H1 (cell line): ENCODE results near the gene LDLRAP1. TPM values are rescaled to one million over a fixed set of nuclear protein-coding genes. Genes with fewer than 3 reads are reported as not detected.

ENCODE experiments used
- CTCF ChIA-PET: fragments of 300-600 bp; sonication (Branson Sonifier 250); formaldehyde crosslinking; loops from one replicate; lab custom pipeline; 2021; ENCODE audit not compliant: partially characterized antibody; lab: Charles Lee
- POLR2A ChIA-PET: fragments of 300-600 bp; sonication (Branson Sonifier 250); formaldehyde crosslinking; loops from one replicate; lab custom pipeline; 2021; ENCODE audit warnings: inconsistent platforms; ENCODE audit not compliant: partially characterized antibody; lab: Charles Lee
- DNase-seq, 2 experiments: peaks; one replicate each; pipeline versions ENCODE4 v3.0.0 to v3.0.0-alpha.2; 2010 to 2022; ENCODE audit warnings: low spot score in 2 of 2, low read depth in 1 of 2, mixed read lengths in 1 of 2
- FAIRE-seq: peaks from 2 replicates; lab custom pipeline; 2011; peaks lifted over from hg19 to GRCh38; lab: Jason Lieb, UNC
- H2AFZ ChIP-seq: 2 replicates; pipeline ENCODE4 v1.8.1; 2012; ENCODE audit warnings: low read length, inconsistent platforms
- H2AK5ac ChIP-seq: 2 replicates; pipeline ENCODE4 v1.6.1; 2013; ENCODE audit warnings: low read depth, low read length
- H2BK120ac ChIP-seq: replicated peaks from 2 replicates; pipeline ENCODE3; 2013; ENCODE audit warnings: low read depth, low read length, inconsistent platforms
- H2BK12ac ChIP-seq: 2 replicates; pipeline ENCODE4 v1.6.1; 2013; ENCODE audit warnings: low read depth, low read length
- H2BK15ac ChIP-seq: 2 replicates; pipeline ENCODE4 v1.6.1; 2013; ENCODE audit warnings: low read length
- H2BK20ac ChIP-seq: 2 replicates; pipeline ENCODE4 v1.6.1; 2013; ENCODE audit warnings: low read length
- H2BK5ac ChIP-seq: 2 replicates; pipeline ENCODE4 v1.6.1; 2013; ENCODE audit warnings: low read depth, low read length
- H3K14ac ChIP-seq: 2 replicates; pipeline ENCODE4 v1.6.1; 2013; ENCODE audit warnings: inconsistent platforms; ENCODE audit not compliant: insufficient read length
- H3K18ac ChIP-seq: 2 replicates; pipeline ENCODE4 v1.6.1; 2013; ENCODE audit warnings: low read length; ENCODE audit errors: extremely low read depth
- H3K23ac ChIP-seq: 2 replicates; pipeline ENCODE4 v1.6.1; 2013; ENCODE audit warnings: inconsistent platforms; ENCODE audit not compliant: insufficient read length
- H3K23me2 ChIP-seq: 2 replicates; pipeline ENCODE4 v1.6.1; 2013; ENCODE audit warnings: low read depth, low read length
- H3K27ac ChIP-seq: 2 replicates; pipeline ENCODE4 v1.6.1; 2011; ENCODE audit warnings: low read depth, low read length, inconsistent platforms
- H3K27me3 ChIP-seq, 4 experiments: replicated peaks in 1 of 4; 1 replicate in 1 of 4; 2 replicates in 3 of 4; pipeline versions ENCODE4 v1.6.1 to v1.8.1; 2011 to 2013; ENCODE audit warnings: low read length in 3 of 4, mild to moderate bottlenecking in 3 of 4, inconsistent platforms in 2 of 4, mixed read lengths in 2 of 4, moderate library complexity in 1 of 4; ENCODE audit not compliant: control insufficient read depth in 3 of 4, insufficient read depth in 3 of 4; ENCODE audit errors: extremely low read depth in 1 of 4
- H3K36me3 ChIP-seq, 4 experiments: 2 replicates each; pipeline versions ENCODE4 v1.6.1 to v1.8.1; 2011 to 2013; ENCODE audit warnings: mild to moderate bottlenecking in 4 of 4, low read length in 3 of 4, moderate library complexity in 2 of 4, control low read depth in 1 of 4, inconsistent platforms in 1 of 4; ENCODE audit not compliant: insufficient read depth in 4 of 4, control insufficient read depth in 2 of 4
- H3K4ac ChIP-seq: replicated peaks from 2 replicates; pipeline ENCODE3; 2013; ENCODE audit warnings: low read length, low read depth, mixed read lengths, inconsistent platforms; ENCODE audit not compliant: insufficient read length
- H3K4me1 ChIP-seq, 4 experiments: replicated peaks in 1 of 4; 1 replicate in 1 of 4; 2 replicates in 3 of 4; pipeline versions ENCODE4 v1.6.1 to v1.8.1; 2011 to 2013; ENCODE audit warnings: low read length in 3 of 4, inconsistent platforms in 2 of 4, mixed read lengths in 1 of 4; ENCODE audit not compliant: insufficient read depth in 4 of 4, control insufficient read depth in 3 of 4
- H3K4me2 ChIP-seq, 2 experiments: 2 replicates each; pipeline versions ENCODE4 v1.6.1 to v1.8.1; 2011 to 2013; ENCODE audit warnings: low read depth in 2 of 2, low read length in 2 of 2, control low read depth in 1 of 2, inconsistent platforms in 1 of 2, mild to moderate bottlenecking in 1 of 2; ENCODE audit not compliant: insufficient read depth in 1 of 2
- H3K4me3 ChIP-seq, 4 experiments: fragments of 200-600, 300-600 bp in 1 of 4; sonication (generic), shearing (Covaris generic), sonication (Bioruptor Twin) in 1 of 4; 2 replicates each; pipeline versions ENCODE4 v1.5.1 to v1.8.1; 2011 to 2016; ENCODE audit warnings: low read length in 4 of 4, low read depth in 3 of 4, control low read depth in 2 of 4, inconsistent platforms in 2 of 4, mild to moderate bottlenecking in 2 of 4, mixed read lengths in 1 of 4, moderate library complexity in 1 of 4; ENCODE audit not compliant: insufficient read depth in 2 of 4; ENCODE audit errors: extremely low read depth in 1 of 4
- H3K56ac ChIP-seq: replicated peaks from 2 replicates; pipeline ENCODE3; 2013; ENCODE audit warnings: low read depth, mild to moderate bottlenecking, mixed read lengths, low read length, inconsistent platforms; ENCODE audit not compliant: insufficient read length
- H3K79me1 ChIP-seq: 2 replicates; pipeline ENCODE4 v1.6.1; 2013; ENCODE audit warnings: low read depth, low read length, control low read depth
- H3K79me2 ChIP-seq, 2 experiments: 2 replicates each; pipeline versions ENCODE4 v1.6.1 to v1.8.1; 2012 to 2013; ENCODE audit warnings: low read length in 2 of 2, mild to moderate bottlenecking in 2 of 2, inconsistent platforms in 1 of 2; ENCODE audit not compliant: insufficient read depth in 2 of 2, control insufficient read depth in 1 of 2
- H3K9ac ChIP-seq, 4 experiments: replicated peaks in 1 of 4; 1 replicate in 1 of 4; 2 replicates in 3 of 4; pipeline versions ENCODE4 v1.6.1 to v1.8.1; 2011 to 2013; ENCODE audit warnings: low read depth in 3 of 4, low read length in 3 of 4, control low read depth in 2 of 4, mild to moderate bottlenecking in 2 of 4, moderate library complexity in 2 of 4, inconsistent platforms in 1 of 4; ENCODE audit errors: extremely low read depth in 1 of 4
- H3K9me3 ChIP-seq, 2 experiments: 2 replicates each; pipeline versions ENCODE4 v1.6.1 to v1.8.1; 2012 to 2013; ENCODE audit warnings: mild to moderate bottlenecking in 2 of 2, moderate library complexity in 2 of 2, control low read depth in 1 of 2, inconsistent platforms in 1 of 2, low read depth in 1 of 2, low read length in 1 of 2, mixed read lengths in 1 of 2; ENCODE audit not compliant: insufficient read depth in 2 of 2
- H4K20me1 ChIP-seq, 2 experiments: replicated peaks in 1 of 2; 2 replicates each; pipeline versions ENCODE3 to v1.8.1; 2011 to 2013; ENCODE audit warnings: inconsistent platforms in 2 of 2, low read length in 2 of 2, mild to moderate bottlenecking in 1 of 2; ENCODE audit not compliant: insufficient read depth in 2 of 2, control insufficient read depth in 1 of 2
- H4K5ac ChIP-seq: 2 replicates; pipeline ENCODE4 v1.6.1; 2013; ENCODE audit warnings: low read length, low read depth, mixed read lengths, inconsistent platforms; ENCODE audit not compliant: insufficient read length
- H4K8ac ChIP-seq: 2 replicates; pipeline ENCODE4 v1.8.0; 2013; ENCODE audit warnings: mild to moderate bottlenecking, moderate library complexity, low read length, inconsistent platforms; ENCODE audit not compliant: insufficient read depth; ENCODE audit errors: extremely low read depth
- H4K91ac ChIP-seq: replicated peaks from 2 replicates; pipeline ENCODE3; 2013; ENCODE audit warnings: low read length, mixed read lengths, inconsistent platforms; ENCODE audit not compliant: insufficient read length
- GABPA ChIP-seq: IDR thresholded peaks from 2 replicates; pipeline ENCODE4 v1.6.1; 2011; ENCODE audit warnings: mild to moderate bottlenecking, low read length, moderate library complexity, borderline replicate concordance; ENCODE audit not compliant: insufficient read depth
- SP4 ChIP-seq: IDR thresholded peaks from 2 replicates; pipeline ENCODE4 v1.6.1; 2012; ENCODE audit warnings: low read length, inconsistent platforms
- TBP ChIP-seq: IDR thresholded peaks from 2 replicates; pipeline ENCODE4 v1.6.1; 2011; ENCODE audit warnings: low read depth, low read length, improper control_type of control experiment
- WGBS, 2 experiments: shearing (Covaris generic) in 1 of 2; methylation state at CpG; one replicate each; pipeline versions ENCODE4 v1.1.6 to v1.1.7; 2013 to 2015; ENCODE audit warnings: low lambda C conversion rate in 2 of 2, mixed read lengths in 2 of 2, inconsistent platforms in 1 of 2, low coverage in 1 of 2, missing lambda C conversion rate in 1 of 2; ENCODE audit not compliant: insufficient replicate concordance in 2 of 2, insufficient coverage in 1 of 2, insufficient read length in 1 of 2; ENCODE audit errors: extremely low coverage in 1 of 2, missing lambda C conversion rate in 1 of 2; 5-methylcytosine and 5-hydroxymethylcytosine counted together
- polyA plus RNA-seq, 7 experiments: library from polyadenylated mRNA; depleted of rRNA in 3 of 7; stranded (reverse) in 5 of 7; unstranded in 2 of 7; fragments of >200 nt in 5 of 7; fragments of 200-250 nt in 2 of 7; gene quantifications; 1 replicate in 5 of 7; 2 replicates in 1 of 7; 4 replicates in 1 of 7; pipeline versions ENCODE4 v1.2.1 to v1.2.3, GENCODE V29; 2011 to 2013; ENCODE audit warnings: missing spikeins in 2 of 7, mixed read lengths in 2 of 7
- total RNA-seq: library from RNA; stranded (reverse); fragmentation: NEBNext Ultra II Directional; extraction: Animal tissue kit (Norgen Biotek cat#: 25700); gene quantifications from 2 replicates; pipeline ENCODE4 v1.2.1, GENCODE V29; 2021

Gene LDLRAP1
- total and polyA plus RNA-seq, 2 of the 8 experiments (the other 6 are each of a cell fraction or from before 2014, with no cell fraction given) = 12.8 to 13.2 TPM

DNA sequence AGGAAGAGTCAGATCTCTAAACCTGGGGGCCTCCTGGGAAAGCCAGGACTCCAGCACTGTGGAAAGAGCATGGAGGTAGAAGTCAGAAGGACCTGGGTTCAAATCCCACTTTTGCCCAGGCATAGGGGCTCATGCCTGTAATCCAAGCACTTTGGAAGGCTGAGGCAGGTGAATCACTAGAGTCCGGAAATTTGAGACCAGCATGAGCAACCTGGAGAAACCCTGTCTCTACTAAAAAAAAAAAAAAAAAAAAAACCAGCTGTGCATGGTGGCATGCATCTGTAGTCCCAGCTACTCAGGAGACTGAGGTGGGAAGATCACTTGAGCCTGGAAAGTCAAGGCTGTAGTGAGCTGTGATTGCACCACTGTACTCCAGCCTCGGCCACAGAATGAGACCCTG, 31.8 kb downstream of the LDLRAP1 start:
- Histone ChIP-seq H3K27ac (no peak overlapping the region), H3K14ac (no peak overlapping the region), H4K8ac (no peak overlapping the region), H3K4me1 (peaks cover 0 to 23% (median 12%) of the 10 kb centered on the region in 4 experiments; a peak in 6 of 7 replicates), H4K91ac (no peak overlapping the region), H4K20me1 (peaks cover 0 to 4% of the 10 kb centered on the region in 2 experiments), H3K23ac (no peak overlapping the region), H3K9me3 (no peaks in the 10 kb centered on the region), H2BK5ac (no peak overlapping the region), H2BK15ac (no peak overlapping the region), H3K27me3 (no peaks in the 10 kb centered on the region), H2AFZ (no peak overlapping the region), H4K5ac (no peak overlapping the region), H3K23me2 (no peaks in the 10 kb centered on the region), H3K4me3 (no peak overlapping the region), H3K9ac (no peak overlapping the region), H3K4ac (no peak overlapping the region), H3K36me3 (no peaks in the 10 kb centered on the region), H3K18ac (no peak overlapping the region), H2BK12ac (no peak overlapping the region), H3K4me2 (no peak overlapping the region), H3K79me1 (no peaks in the 10 kb centered on the region), H3K79me2 (no peaks in the 10 kb centered on the region), H2AK5ac (no peak overlapping the region), H2BK120ac (no peak overlapping the region), H3K56ac (no peak overlapping the region), H2BK20ac (no peak overlapping the region)
- 80% methylated on average over 2 of the region's 2 CpGs; no CpG with 5 or more reads in 1 of the 2 experiments for WGBS, 2 experiments
- CTCF ChIA-PET = interaction anchor here (0.6 to 1.2 kb wide), 4 partner anchors 22 to 234 kb away, joined by 3 read pairs; no protein-coding TSS in a partner anchor
- POLR2A ChIA-PET = no interaction called here
- DNase-seq (no peak), FAIRE-seq (no peak)
- TF ChIP-seq GABPA (no peak), TBP (peak; percentile 72; the same call in 1 of the 2 replicates), SP4 (no peak)
